ENCODE data around the gene KCNMB2.
A peak's percentile ranks its signal among the peaks of the same experiment; 100 is the strongest.

KCNMB2 gene

DNA sequence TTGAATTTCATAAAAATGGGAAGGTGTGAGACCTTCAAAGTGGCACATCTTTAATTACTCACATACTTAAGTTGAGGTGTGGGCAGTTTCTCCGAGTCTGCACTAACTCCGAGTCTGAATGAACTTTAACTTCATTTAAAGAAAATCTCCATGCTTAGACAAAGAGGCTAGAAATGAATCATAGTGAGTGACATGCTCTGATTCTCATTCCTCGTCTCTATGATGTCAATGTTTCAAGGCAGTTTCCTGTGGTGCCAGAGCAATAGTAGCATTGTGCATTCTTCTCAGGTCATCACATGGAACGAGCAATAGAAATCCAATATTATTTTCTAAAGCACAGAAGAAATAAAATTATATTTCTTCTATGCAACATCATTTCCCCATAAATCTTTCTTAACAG lies 224.8 kb downstream of the KCNMB2 start:
- DNase-seq (ENCODE audit: low read depth) = no peak

DNA sequence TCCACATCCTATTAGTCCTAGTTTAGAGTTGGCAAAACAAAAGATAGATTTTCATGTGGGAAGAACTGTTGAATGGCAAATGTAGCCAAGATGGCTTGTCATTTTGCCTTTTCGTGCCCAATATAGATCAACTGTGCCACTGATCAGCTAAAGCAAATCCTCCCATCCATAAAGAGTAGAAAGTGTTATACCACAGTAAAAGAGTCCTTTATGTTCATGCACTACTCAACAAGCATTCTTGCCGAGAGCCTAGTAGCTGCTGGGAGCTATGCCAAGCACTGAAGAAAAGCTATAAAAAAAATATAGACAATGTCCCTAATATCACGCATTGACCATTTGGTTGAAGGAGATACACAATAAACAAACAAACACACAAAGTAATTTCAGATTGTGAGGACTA lies 225.2 kb downstream of the KCNMB2 start:
- DNase-seq (ENCODE audit: low read depth) = no peak

GRCh38 chr3:178762385-178762784 lies 226.1 kb downstream of the KCNMB2 start:
- DNase-seq (ENCODE audit: low read depth) = no peak

DNA sequence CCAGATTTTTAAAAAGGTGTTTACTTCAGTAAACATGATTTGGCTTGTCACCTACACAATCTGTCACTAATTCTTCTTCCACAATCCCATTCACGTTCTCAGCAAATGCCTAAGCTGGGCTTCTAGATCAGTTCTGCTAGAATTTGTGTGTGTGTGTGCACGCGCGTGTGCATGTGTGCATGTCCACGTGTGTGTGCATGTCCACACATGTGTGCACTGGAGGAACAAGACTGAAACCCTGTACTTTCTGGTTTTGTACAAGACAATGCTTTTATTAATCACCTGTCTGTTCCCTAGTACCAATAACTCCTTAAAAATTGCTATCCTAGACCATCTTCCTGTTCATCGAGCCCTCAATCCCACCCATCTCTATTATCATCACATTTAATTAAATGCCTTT lies 229.2 kb downstream of the KCNMB2 start:
- DNase-seq (ENCODE audit: low read depth) = no peak

DNA sequence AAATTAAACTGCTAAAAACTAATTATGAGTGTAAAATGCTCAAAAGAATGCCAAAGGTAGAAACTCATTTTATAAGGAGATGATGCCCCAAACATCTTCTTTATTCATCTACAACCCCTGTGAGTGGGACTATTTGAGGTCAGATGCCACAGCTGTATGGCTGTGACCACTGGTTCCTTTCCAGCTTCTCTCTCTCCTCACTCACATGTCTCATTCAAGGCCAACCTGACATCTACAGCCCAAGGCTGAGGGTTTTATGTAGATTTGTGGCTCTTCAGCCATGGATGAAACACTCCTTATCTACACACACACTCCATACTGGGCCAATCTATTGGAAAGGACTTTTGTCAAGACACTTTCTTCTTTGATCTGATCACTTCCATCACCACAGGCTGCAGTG lies 231.3 kb downstream of the KCNMB2 start:
- no peak for DNase-seq (ENCODE audit: low read depth)

- DNase-seq (ENCODE audit: low read depth) = no peak
Measured at GRCh38 chr3:178768072-178768864, 232.0 kb downstream of the KCNMB2 start.

GRCh38 chr3:178771511-178771910 lies 235.3 kb downstream of the KCNMB2 start:
- no peak for DNase-seq (ENCODE audit: low read depth)

GRCh38 chr3:178772746-178773145 lies 236.5 kb downstream of the KCNMB2 start:
- DNase-seq (ENCODE audit: low read depth) = no peak

DNA sequence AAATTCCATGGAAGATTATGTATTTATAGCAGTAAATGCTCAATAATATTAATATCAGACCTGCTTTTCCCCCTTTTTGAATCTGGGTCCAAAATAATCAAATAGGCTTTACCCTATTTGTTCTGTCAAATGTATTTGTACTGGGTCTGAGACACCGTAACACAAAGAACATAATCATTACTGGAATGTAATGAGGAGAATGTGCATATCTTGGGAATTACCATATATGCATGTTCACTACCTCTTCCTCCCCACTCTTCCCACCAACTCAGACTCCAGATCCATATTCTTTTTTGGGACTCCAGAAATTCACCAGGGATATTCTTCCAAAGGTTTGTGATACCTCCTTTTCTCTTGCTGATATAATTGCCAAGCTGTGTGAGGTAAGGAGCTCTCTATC lies 237.1 kb downstream of the KCNMB2 start:
- DNase-seq (ENCODE audit: low read depth) = no peak

GRCh38 chr3:178777718-178778411 lies 241.6 kb downstream of the KCNMB2 start:
- DNase-seq (ENCODE audit: low read depth) = peak; percentile 3

- DNase-seq (ENCODE audit: low read depth) = no peak
Measured at GRCh38 chr3:178778589-178778988, 242.4 kb downstream of the KCNMB2 start.

DNA sequence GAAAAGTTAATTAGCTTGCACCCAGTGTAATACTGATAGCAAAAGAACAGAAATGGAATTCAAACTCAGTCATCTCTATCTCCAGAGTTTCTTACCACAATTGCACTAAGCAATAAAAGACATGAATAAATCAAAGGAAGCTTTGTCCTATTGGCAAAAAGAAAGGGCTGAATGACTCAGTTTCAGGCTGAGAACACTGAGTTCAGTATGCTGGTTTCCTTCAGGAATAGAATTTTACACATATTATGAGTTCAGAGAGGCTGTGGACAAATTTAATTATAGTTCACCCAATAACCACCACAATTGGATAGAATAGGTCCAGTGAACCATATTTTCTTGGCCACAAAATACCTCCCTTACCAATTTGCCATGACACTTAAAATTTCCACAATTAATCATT lies 249.7 kb downstream of the KCNMB2 start:
- DNase-seq (ENCODE audit: low read depth) = no peak

- DNase-seq (ENCODE audit: low read depth) = no peak
Measured at GRCh38 chr3:178787960-178788359, 251.7 kb downstream of the KCNMB2 start.

- DNase-seq (ENCODE audit: low read depth) = no peak
Measured at GRCh38 chr3:178794711-178795110, 258.5 kb downstream of the KCNMB2 start.

GRCh38 chr3:178795349-178795748 lies 259.1 kb downstream of the KCNMB2 start:
- no peak for DNase-seq (ENCODE audit: low read depth)

- DNase-seq (ENCODE audit: low read depth) = no peak
Measured at GRCh38 chr3:178802259-178802658, 266.0 kb downstream of the KCNMB2 start.

DNA sequence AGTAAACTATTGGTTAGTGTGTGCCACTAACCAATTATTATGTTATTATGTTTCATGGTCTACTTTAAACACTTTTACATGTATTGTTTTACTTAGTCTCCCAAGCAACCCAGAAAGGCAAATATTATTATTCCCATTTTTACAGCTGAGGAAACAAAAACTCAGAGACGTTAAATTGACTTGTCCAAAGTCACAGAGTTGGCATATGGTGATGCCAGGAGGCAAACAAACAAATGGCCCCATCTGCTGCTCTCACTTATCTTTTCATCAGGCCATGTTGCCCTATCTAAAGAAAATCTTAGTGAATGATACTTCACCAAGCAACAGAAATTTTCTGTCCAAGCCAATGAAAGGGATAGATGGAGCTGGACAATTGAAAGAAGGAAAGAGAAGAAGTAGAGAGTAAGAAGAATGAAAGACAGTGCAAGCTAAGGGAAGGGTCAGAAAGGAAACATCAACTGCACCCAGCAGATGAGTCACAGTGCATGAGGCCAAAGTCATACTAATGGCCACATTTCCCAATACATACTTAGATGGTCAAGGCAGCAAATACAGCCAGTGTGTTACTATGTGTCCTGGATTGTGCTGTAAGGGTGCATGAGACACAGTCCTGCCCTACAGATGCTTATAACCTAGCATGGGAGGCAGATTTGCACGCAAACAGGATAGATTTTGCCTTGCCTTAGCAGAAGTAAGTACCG lies 266.9 kb downstream of the KCNMB2 start:
- DNase-seq (ENCODE audit: low read depth) = no peak

DNA sequence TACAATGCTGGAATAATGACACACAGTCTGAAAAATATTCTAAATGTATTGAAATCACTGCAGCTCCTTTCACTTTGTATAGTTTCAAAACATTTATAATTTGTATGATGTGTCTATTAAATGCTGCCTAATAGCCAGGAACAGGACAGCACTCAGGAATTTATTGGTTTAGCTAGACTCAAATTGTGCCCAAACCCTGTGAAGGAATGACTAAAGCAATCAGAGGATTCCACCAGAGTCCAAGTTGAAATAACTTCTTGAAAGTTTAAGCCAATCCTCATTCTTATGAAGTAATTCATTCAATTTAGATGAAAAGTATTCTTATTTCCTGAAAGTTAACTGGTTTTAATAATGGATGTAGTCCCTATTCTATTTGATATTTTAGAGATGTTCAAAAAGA lies 268.4 kb downstream of the KCNMB2 start:
- DNase-seq (ENCODE audit: low read depth) = no peak

DNA sequence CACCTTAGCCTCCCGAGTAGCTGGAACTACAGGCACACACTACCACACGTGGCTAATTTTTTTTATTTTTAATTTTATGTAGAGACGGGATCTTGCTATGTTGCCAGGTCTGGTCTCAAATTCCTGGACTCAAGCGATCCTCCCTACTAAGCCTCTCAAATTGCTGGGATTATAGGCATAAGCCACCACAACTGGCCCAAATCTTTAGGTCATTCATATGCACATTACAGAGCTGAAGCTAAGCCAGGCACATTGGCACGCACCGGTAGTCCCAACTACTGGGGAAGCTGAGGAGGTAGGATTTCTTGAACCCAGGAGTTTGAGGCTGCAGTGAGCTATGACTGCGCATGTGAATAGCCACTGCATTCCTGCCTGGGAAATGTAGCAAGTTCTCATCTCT lies 269.5 kb downstream of the KCNMB2 start:
- no peak for DNase-seq (ENCODE audit: low read depth)

- no peak for DNase-seq (ENCODE audit: low read depth)
Measured at GRCh38 chr3:178806651-178807050, 270.4 kb downstream of the KCNMB2 start.

GRCh38 chr3:178807694-178808093 lies 271.5 kb downstream of the KCNMB2 start:
- no peak for DNase-seq (ENCODE audit: low read depth)

DNA sequence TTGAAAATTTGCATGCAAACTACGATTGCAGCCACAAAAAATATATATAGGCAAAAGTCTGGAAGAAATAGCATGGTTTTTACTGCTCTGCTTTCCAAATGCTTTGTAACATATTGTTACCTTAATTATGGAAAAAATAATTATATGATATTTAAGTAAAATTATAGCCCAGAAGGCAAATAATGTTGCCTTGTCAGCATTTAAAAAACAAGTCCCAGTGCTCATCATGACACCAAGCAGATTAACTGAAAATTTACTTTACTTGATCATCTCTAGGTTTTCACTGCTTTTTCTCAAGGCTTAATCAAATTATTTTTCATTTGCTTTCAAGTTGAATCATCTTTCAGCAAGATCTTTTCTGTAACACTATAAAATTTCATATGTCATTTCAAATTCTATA lies 272.5 kb downstream of the KCNMB2 start:
- DNase-seq (ENCODE audit: low read depth) = no peak

GRCh38 chr3:178810181-178810580 lies 273.9 kb downstream of the KCNMB2 start:
- no peak for DNase-seq (ENCODE audit: low read depth)
